ENCODE measurements around the gene GRK7.
"Not testable (repeated sequence)": the region's sequence is repeated elsewhere in the genome, so short reads cannot be mapped to it uniquely, and the experiment has no call there.

GRK7 gene

GRCh38 chr3:141762552-141762951 is 656 bp upstream of the GRK7 start:
- DNase-seq = not testable (repeated sequence)

- DNase-seq = no peak
Observed at GRCh38 chr3:141764045-141764444, 837 bp downstream of the GRK7 start.

- no peak for DNase-seq
Observed at GRCh38 chr3:141764465-141764864, 1.3 kb downstream of the GRK7 start.

- DNase-seq = no peak
Observed at GRCh38 chr3:141764986-141765385, 1.8 kb downstream of the GRK7 start.

GRCh38 chr3:141767066-141767465 is 3.9 kb downstream of the GRK7 start:
- DNase-seq = no peak

GRCh38 chr3:141769221-141769894 is 6.2 kb downstream of the GRK7 start:
- no peak for DNase-seq

GRCh38 chr3:141773676-141774075 is 10.5 kb downstream of the GRK7 start:
- no peak for DNase-seq

- DNase-seq = no peak
Observed at GRCh38 chr3:141776376-141776775, 13.2 kb downstream of the GRK7 start.

GRCh38 chr3:141776885-141777284 is 13.7 kb downstream of the GRK7 start:
- no peak for DNase-seq

GRCh38 chr3:141777957-141778813 is 15.0 kb downstream of the GRK7 start:
- DNase-seq = no peak

GRCh38 chr3:141779667-141780066 is 16.5 kb downstream of the GRK7 start:
- DNase-seq = no peak

GRCh38 chr3:141782386-141782932 is 19.3 kb downstream of the GRK7 start:
- DNase-seq = no peak

- DNase-seq = no peak
Observed at GRCh38 chr3:141783632-141784031, 20.4 kb downstream of the GRK7 start.

- no peak for DNase-seq
Observed at GRCh38 chr3:141784096-141784495, 20.9 kb downstream of the GRK7 start.

GRCh38 chr3:141784531-141784930 is 21.3 kb downstream of the GRK7 start:
- no peak for DNase-seq

- DNase-seq = no peak
Observed at GRCh38 chr3:141788149-141788548, 24.9 kb downstream of the GRK7 start.

- not testable (repeated sequence) for DNase-seq
Observed at GRCh38 chr3:141788750-141789149, 25.5 kb downstream of the GRK7 start.

- DNase-seq = no peak
Observed at GRCh38 chr3:141789281-141789680, 26.1 kb downstream of the GRK7 start.

GRCh38 chr3:141790171-141790570 is 27.0 kb downstream of the GRK7 start:
- no peak for DNase-seq

GRCh38 chr3:141792495-141792894 is 29.3 kb downstream of the GRK7 start:
- DNase-seq = no peak

GRCh38 chr3:141793476-141794260 is 30.5 kb downstream of the GRK7 start:
- no peak for DNase-seq

- no peak for DNase-seq
Observed at GRCh38 chr3:141795276-141795675, 32.1 kb downstream of the GRK7 start.

- DNase-seq = no peak
Observed at GRCh38 chr3:141795741-141796080, 32.5 kb downstream of the GRK7 start.
